H1 (cell line): ENCODE data around the gene STK32C. TPM values are rescaled to one million over a fixed set of nuclear protein-coding genes. Genes with fewer than 3 reads are reported as not detected.

Source experiments
- HDAC2 ChIP-seq, 2 experiments: fragments of 300-600 bp in 1 of 2; sonication (generic) in 1 of 2; IDR thresholded peaks; 2 replicates each; pipeline ENCODE4 v1.6.1; 2011 to 2012; ENCODE audit warnings: low read depth in 2 of 2, low read length in 2 of 2, mild to moderate bottlenecking in 2 of 2, moderate library complexity in 2 of 2, borderline replicate concordance in 1 of 2, inconsistent platforms in 1 of 2
- PHF8 ChIP-seq: fragments of 200-600 bp; sonication (generic); conservative IDR thresholded peaks from 2 replicates; pipeline ENCODE4 v1.7.1; 2012; ENCODE audit warnings: low read depth, mild to moderate bottlenecking, inconsistent platforms, low read length, moderate library complexity
- SIN3A ChIP-seq, 2 experiments: IDR thresholded peaks in 1 of 2; conservative IDR thresholded peaks in 1 of 2; 2 replicates each; pipeline ENCODE4 v1.6.1; 2011 to 2012; ENCODE audit warnings: low read length in 2 of 2, improper control_type of control experiment in 1 of 2, low read depth in 1 of 2, mild to moderate bottlenecking in 1 of 2
- polyA plus RNA-seq, 7 experiments: library from polyadenylated mRNA; depleted of rRNA in 3 of 7; stranded (reverse) in 5 of 7; unstranded in 2 of 7; fragments of >200 nt in 5 of 7; fragments of 200-250 nt in 2 of 7; gene quantifications; 1 replicate in 5 of 7; 2 replicates in 1 of 7; 4 replicates in 1 of 7; pipeline versions ENCODE4 v1.2.1 to v1.2.3, GENCODE V29; 2011 to 2013; ENCODE audit warnings: missing spikeins in 2 of 7, mixed read lengths in 2 of 7
- total RNA-seq: library from RNA; stranded (reverse); fragmentation: NEBNext Ultra II Directional; extraction: Animal tissue kit (Norgen Biotek cat#: 25700); gene quantifications from 2 replicates; pipeline ENCODE4 v1.2.1, GENCODE V29; 2021
- TF ChIP-seq, protein P1 (sequence below): fragments of 300-600 bp; sonication (generic); IDR thresholded peaks from 2 replicates; pipeline ENCODE4 v1.7.1; 2012; ENCODE audit warnings: low read length, moderate library complexity, mild to moderate bottlenecking, inconsistent platforms; ENCODE audit not compliant: insufficient replicate concordance
- TF ChIP-seq, protein P2 (sequence below): IDR thresholded peaks from 2 replicates; pipeline ENCODE4 v1.6.1; 2011; ENCODE audit warnings: low read depth, mild to moderate bottlenecking, low read length; ENCODE audit not compliant: insufficient read depth

Gene STK32C
- total and polyA plus RNA-seq, 2 of the 8 experiments (the other 6 are each of a cell fraction or from before 2014, with no cell fraction given): 10.6 to 15.6 TPM

- TF ChIP-seq, protein P1, sequence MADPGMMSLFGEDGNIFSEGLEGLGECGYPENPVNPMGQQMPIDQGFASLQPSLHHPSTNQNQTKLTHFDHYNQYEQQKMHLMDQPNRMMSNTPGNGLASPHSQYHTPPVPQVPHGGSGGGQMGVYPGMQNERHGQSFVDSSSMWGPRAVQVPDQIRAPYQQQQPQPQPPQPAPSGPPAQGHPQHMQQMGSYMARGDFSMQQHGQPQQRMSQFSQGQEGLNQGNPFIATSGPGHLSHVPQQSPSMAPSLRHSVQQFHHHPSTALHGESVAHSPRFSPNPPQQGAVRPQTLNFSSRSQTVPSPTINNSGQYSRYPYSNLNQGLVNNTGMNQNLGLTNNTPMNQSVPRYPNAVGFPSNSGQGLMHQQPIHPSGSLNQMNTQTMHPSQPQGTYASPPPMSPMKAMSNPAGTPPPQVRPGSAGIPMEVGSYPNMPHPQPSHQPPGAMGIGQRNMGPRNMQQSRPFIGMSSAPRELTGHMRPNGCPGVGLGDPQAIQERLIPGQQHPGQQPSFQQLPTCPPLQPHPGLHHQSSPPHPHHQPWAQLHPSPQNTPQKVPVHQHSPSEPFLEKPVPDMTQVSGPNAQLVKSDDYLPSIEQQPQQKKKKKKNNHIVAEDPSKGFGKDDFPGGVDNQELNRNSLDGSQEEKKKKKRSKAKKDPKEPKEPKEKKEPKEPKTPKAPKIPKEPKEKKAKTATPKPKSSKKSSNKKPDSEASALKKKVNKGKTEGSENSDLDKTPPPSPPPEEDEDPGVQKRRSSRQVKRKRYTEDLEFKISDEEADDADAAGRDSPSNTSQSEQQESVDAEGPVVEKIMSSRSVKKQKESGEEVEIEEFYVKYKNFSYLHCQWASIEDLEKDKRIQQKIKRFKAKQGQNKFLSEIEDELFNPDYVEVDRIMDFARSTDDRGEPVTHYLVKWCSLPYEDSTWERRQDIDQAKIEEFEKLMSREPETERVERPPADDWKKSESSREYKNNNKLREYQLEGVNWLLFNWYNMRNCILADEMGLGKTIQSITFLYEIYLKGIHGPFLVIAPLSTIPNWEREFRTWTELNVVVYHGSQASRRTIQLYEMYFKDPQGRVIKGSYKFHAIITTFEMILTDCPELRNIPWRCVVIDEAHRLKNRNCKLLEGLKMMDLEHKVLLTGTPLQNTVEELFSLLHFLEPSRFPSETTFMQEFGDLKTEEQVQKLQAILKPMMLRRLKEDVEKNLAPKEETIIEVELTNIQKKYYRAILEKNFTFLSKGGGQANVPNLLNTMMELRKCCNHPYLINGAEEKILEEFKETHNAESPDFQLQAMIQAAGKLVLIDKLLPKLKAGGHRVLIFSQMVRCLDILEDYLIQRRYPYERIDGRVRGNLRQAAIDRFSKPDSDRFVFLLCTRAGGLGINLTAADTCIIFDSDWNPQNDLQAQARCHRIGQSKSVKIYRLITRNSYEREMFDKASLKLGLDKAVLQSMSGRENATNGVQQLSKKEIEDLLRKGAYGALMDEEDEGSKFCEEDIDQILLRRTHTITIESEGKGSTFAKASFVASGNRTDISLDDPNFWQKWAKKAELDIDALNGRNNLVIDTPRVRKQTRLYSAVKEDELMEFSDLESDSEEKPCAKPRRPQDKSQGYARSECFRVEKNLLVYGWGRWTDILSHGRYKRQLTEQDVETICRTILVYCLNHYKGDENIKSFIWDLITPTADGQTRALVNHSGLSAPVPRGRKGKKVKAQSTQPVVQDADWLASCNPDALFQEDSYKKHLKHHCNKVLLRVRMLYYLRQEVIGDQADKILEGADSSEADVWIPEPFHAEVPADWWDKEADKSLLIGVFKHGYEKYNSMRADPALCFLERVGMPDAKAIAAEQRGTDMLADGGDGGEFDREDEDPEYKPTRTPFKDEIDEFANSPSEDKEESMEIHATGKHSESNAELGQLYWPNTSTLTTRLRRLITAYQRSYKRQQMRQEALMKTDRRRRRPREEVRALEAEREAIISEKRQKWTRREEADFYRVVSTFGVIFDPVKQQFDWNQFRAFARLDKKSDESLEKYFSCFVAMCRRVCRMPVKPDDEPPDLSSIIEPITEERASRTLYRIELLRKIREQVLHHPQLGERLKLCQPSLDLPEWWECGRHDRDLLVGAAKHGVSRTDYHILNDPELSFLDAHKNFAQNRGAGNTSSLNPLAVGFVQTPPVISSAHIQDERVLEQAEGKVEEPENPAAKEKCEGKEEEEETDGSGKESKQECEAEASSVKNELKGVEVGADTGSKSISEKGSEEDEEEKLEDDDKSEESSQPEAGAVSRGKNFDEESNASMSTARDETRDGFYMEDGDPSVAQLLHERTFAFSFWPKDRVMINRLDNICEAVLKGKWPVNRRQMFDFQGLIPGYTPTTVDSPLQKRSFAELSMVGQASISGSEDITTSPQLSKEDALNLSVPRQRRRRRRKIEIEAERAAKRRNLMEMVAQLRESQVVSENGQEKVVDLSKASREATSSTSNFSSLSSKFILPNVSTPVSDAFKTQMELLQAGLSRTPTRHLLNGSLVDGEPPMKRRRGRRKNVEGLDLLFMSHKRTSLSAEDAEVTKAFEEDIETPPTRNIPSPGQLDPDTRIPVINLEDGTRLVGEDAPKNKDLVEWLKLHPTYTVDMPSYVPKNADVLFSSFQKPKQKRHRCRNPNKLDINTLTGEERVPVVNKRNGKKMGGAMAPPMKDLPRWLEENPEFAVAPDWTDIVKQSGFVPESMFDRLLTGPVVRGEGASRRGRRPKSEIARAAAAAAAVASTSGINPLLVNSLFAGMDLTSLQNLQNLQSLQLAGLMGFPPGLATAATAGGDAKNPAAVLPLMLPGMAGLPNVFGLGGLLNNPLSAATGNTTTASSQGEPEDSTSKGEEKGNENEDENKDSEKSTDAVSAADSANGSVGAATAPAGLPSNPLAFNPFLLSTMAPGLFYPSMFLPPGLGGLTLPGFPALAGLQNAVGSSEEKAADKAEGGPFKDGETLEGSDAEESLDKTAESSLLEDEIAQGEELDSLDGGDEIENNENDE: no peak
- TF ChIP-seq, protein P2, sequence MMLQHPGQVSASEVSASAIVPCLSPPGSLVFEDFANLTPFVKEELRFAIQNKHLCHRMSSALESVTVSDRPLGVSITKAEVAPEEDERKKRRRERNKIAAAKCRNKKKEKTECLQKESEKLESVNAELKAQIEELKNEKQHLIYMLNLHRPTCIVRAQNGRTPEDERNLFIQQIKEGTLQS: no peak
- TF ChIP-seq SIN3A (conservative IDR thresholded peaks at IDR 0.05 in 1 of 2, IDR thresholded peaks at IDR 0.05 in 1 of 2; ENCODE audit: low read depth in 1 of 2, low read length in 2 of 2): no peak
- no peak for TF ChIP-seq PHF8
- TF ChIP-seq HDAC2 (IDR thresholded peaks at IDR 0.05; ENCODE audit: borderline replicate concordance in 1 of 2, low read depth in 2 of 2, low read length in 2 of 2): no peak
These were observed 39.6 kb upstream of the STK32C start (continued) for GRCh38 chr10:132347211-132347930.
